Muscle of back (tissue), 13 donors: ENCODE results near the gene UPK3BL1. TPM values are rescaled to one million over a fixed set of nuclear protein-coding genes. Genes with fewer than 3 reads are reported as not detected.
"Not testable (repeated sequence)": the region's sequence is repeated elsewhere in the genome, so short reads cannot be mapped to it uniquely, and the experiment has no call there.

ENCODE experiments used
- DNase-seq, 3 donors: peaks; one replicate each; pipeline versions ENCODE4 v3.0.0 to v3.0.0-alpha.2; 2013
- long read RNA-seq, 9 donors: transcript quantifications; one replicate each; lab custom pipeline, GENCODE V29; 2026
- polyA plus RNA-seq, 10 donors: library from polyadenylated mRNA; unstranded; fragments of 120-200 nt; gene quantifications; one replicate each; pipeline ENCODE4 v1.2.1, GENCODE V29; 2013; ENCODE audit not compliant: insufficient read length in 10 of 10

UPK3BL1 gene
- 10 to 100 TPM in 6 of 10 donors, 1 to 10 TPM in 4; 3.7 to 50.4 (median 10.9) TPM for polyA plus RNA-seq
- long read RNA-seq, donor 1, partial matches to known transcripts = 0 of 3 reads
- long read RNA-seq, donor 1, other reads (novel, unspliced or antisense) = 0 of 3 reads
- long read RNA-seq, donor 2, partial matches to known transcripts = 0 of 2 reads
- long read RNA-seq, donor 2, other reads (novel, unspliced or antisense) = 0 of 2 reads
- long read RNA-seq, donor 3 = 0 reads
- long read RNA-seq, donor 4 = 0 reads
- long read RNA-seq, donor 5, partial matches to known transcripts = 0 of 1 reads
- long read RNA-seq, donor 5, other reads (novel, unspliced or antisense) = 0 of 1 reads
- long read RNA-seq, donor 6, partial matches to known transcripts = 0 of 1 reads
- long read RNA-seq, donor 6, other reads (novel, unspliced or antisense) = 0 of 1 reads
- long read RNA-seq, donor 7 = 0 reads
- long read RNA-seq, donor 8, transcript UPK3BL1-201 (6 exons, 1,342 nt) = major isoform, 10 of 10 reads
- long read RNA-seq, donor 8, partial matches to known transcripts = 0 of 10 reads
- long read RNA-seq, donor 8, other reads (novel, unspliced or antisense) = 0 of 10 reads
- long read RNA-seq, donor 9 = 0 reads

- not testable (repeated sequence) for DNase-seq
These were observed at the start of gene UPK3BL1 for GRCh38 chr7:102642691-102643090. Gene UPK3BL1, minus strand, starts transcription at chr7:102642791. Its CDS starts 50 bp downstream, at chr7:102642741.

- DNase-seq = not testable (repeated sequence)
These were observed 48.0 kb upstream of the UPK3BL1 start for GRCh38 chr7:102690602-102691001.

GRCh38 chr7:102689436-102690282 lies 47.1 kb upstream of the UPK3BL1 start:
- DNase-seq = not testable (repeated sequence)

GRCh38 chr7:102688299-102689036 lies 45.9 kb upstream of the UPK3BL1 start:
- not testable (repeated sequence) for DNase-seq

- not testable (repeated sequence) for DNase-seq
These were observed 40.0 kb upstream of the UPK3BL1 start for GRCh38 chr7:102682560-102682959.

- not testable (repeated sequence) for DNase-seq
These were observed 38.2 kb upstream of the UPK3BL1 start for GRCh38 chr7:102680780-102681179.

GRCh38 chr7:102675545-102675944 lies 33.0 kb upstream of the UPK3BL1 start:
- not testable (repeated sequence) for DNase-seq

GRCh38 chr7:102673447-102674067 lies 31.0 kb upstream of the UPK3BL1 start:
- not testable (repeated sequence) for DNase-seq

GRCh38 chr7:102671956-102672307 lies 29.3 kb upstream of the UPK3BL1 start:
- not testable (repeated sequence) for DNase-seq

GRCh38 chr7:102671166-102671955 lies 28.8 kb upstream of the UPK3BL1 start, which contains the start of gene POLR2J2:
Gene POLR2J2, minus strand, starts transcription at chr7:102671663. Its CDS starts 62 bp downstream, at chr7:102671601.
- DNase-seq = peak in 1 of 3 donors; percentile 85

- DNase-seq = not testable (repeated sequence)
These were observed 24.9 kb upstream of the UPK3BL1 start for GRCh38 chr7:102667523-102667922.

- DNase-seq = not testable (repeated sequence)
These were observed 24.3 kb upstream of the UPK3BL1 start for GRCh38 chr7:102666850-102667249.

GRCh38 chr7:102664765-102665164 lies 22.2 kb upstream of the UPK3BL1 start:
- DNase-seq = not testable (repeated sequence)

- not testable (repeated sequence) for DNase-seq
These were observed 7.3 kb upstream of the UPK3BL1 start, which contains the start of gene SPDYE2B for GRCh38 chr7:102649924-102650323. Gene SPDYE2B, plus strand, starts transcription at chr7:102650319. Its CDS starts 2,030 bp downstream, at chr7:102652349.

- DNase-seq = not testable (repeated sequence)
These were observed 5.2 kb upstream of the UPK3BL1 start for GRCh38 chr7:102647813-102648212.

- not testable (repeated sequence) for DNase-seq
These were observed 813 bp upstream of the UPK3BL1 start for GRCh38 chr7:102643404-102643803.

- DNase-seq = peak in 1 of 3 donors; percentile 0
These were observed 3.7 kb downstream of the UPK3BL1 start for GRCh38 chr7:102638848-102639247.

- not testable (repeated sequence) for DNase-seq
These were observed 5.6 kb downstream of the UPK3BL1 start for GRCh38 chr7:102636956-102637355.

GRCh38 chr7:102635354-102635753 lies 7.2 kb downstream of the UPK3BL1 start:
- not testable (repeated sequence) for DNase-seq

- DNase-seq = not testable (repeated sequence)
These were observed 8.3 kb downstream of the UPK3BL1 start for GRCh38 chr7:102634299-102634698.
